Measurements from ENCODE around the gene ADAMTS15.

The ADAMTS15 gene

GRCh38 chr11:130511765-130512164, 63.3 kb downstream of the ADAMTS15 start:
- H3K4me3 ChIP-seq (replicated peaks; ENCODE audit: low read depth, low read length) = no peak overlapping the region
- H3K36me3 ChIP-seq (ENCODE audit: control insufficient read depth, insufficient read depth, low read length) = no peaks in the 10 kb centered on the region
- DNase-seq (ENCODE audit: extremely low read depth, insufficient read length) = no peak

GRCh38 chr11:130512662-130513061, 64.2 kb downstream of the ADAMTS15 start:
- no peak overlapping the region for H3K4me3 ChIP-seq (replicated peaks; ENCODE audit: low read depth, low read length)
- H3K36me3 ChIP-seq (ENCODE audit: control insufficient read depth, insufficient read depth, low read length) = no peaks in the 10 kb centered on the region
- no peak for DNase-seq (ENCODE audit: extremely low read depth, insufficient read length)
- no peak for TF ChIP-seq CTCF (IDR thresholded peaks at IDR 0.05; ENCODE audit: insufficient read depth, low read length, poor library complexity, severe bottlenecking)
- H3K27me3 ChIP-seq (replicated peaks; ENCODE audit: control insufficient read depth, insufficient read depth, low read length) = peaks cover 2% of the 10 kb centered on the region

More at GRCh38 chr11:130511765-130512164, 63.3 kb downstream of the ADAMTS15 start:
- no peak for TF ChIP-seq CTCF (IDR thresholded peaks at IDR 0.05; ENCODE audit: insufficient read depth, low read length, poor library complexity, severe bottlenecking)
- H3K27me3 ChIP-seq (replicated peaks; ENCODE audit: control insufficient read depth, insufficient read depth, low read length) = peaks cover 2% of the 10 kb centered on the region

GRCh38 chr11:130513132-130513531, 64.7 kb downstream of the ADAMTS15 start:
- no peak for TF ChIP-seq CTCF (IDR thresholded peaks at IDR 0.05; ENCODE audit: insufficient read depth, low read length, poor library complexity, severe bottlenecking)
- no peak for DNase-seq (ENCODE audit: extremely low read depth, insufficient read length)
- Histone ChIP-seq H3K4me3 (replicated peaks; ENCODE audit: low read depth, low read length) (no peak overlapping the region), H3K27me3 (replicated peaks; ENCODE audit: control insufficient read depth, insufficient read depth, low read length) (peaks cover 2% of the 10 kb centered on the region), H3K36me3 (ENCODE audit: control insufficient read depth, insufficient read depth, low read length) (no peaks in the 10 kb centered on the region)

GRCh38 chr11:130514316-130514715, 65.9 kb downstream of the ADAMTS15 start:
- Histone ChIP-seq H3K36me3 (ENCODE audit: control insufficient read depth, insufficient read depth, low read length) (no peaks in the 10 kb centered on the region), H3K4me3 (replicated peaks; ENCODE audit: low read depth, low read length) (no peak overlapping the region), H3K27me3 (replicated peaks; ENCODE audit: control insufficient read depth, insufficient read depth, low read length) (peaks cover 2% of the 10 kb centered on the region)
- DNase-seq (ENCODE audit: extremely low read depth, insufficient read length) = no peak
- no peak for TF ChIP-seq CTCF (IDR thresholded peaks at IDR 0.05; ENCODE audit: insufficient read depth, low read length, poor library complexity, severe bottlenecking)

GRCh38 chr11:130514851-130515250, 66.4 kb downstream of the ADAMTS15 start:
- Histone ChIP-seq H3K36me3 (ENCODE audit: control insufficient read depth, insufficient read depth, low read length) (no peaks in the 10 kb centered on the region), H3K27me3 (replicated peaks; ENCODE audit: control insufficient read depth, insufficient read depth, low read length) (peaks cover 2% of the 10 kb centered on the region), H3K4me3 (replicated peaks; ENCODE audit: low read depth, low read length) (no peak overlapping the region)
- no peak for DNase-seq (ENCODE audit: extremely low read depth, insufficient read length)
- TF ChIP-seq CTCF (IDR thresholded peaks at IDR 0.05; ENCODE audit: insufficient read depth, low read length, poor library complexity, severe bottlenecking) = no peak
